Colonic mucosa (tissue), 4 donors: Measurements from ENCODE around the gene ZFAND3. TPM values are rescaled to one million over a fixed set of nuclear protein-coding genes. Genes with fewer than 3 reads are reported as not detected.

Experiments
- DNase-seq: peaks from one replicate; pipeline ENCODE4 v3.0.0-alpha.2; 2020
- H3K27ac ChIP-seq: fragments of 200-600 bp; one replicate; pipeline ENCODE4 v1.8.0; 2021
- H3K27me3 ChIP-seq: fragments of 200-600 bp; one replicate; pipeline ENCODE4 v1.8.0; 2021
- H3K36me3 ChIP-seq: fragments of 200-600 bp; one replicate; pipeline ENCODE4 v1.8.0; 2021
- H3K4me1 ChIP-seq: fragments of 200-600 bp; one replicate; pipeline ENCODE4 v1.8.0; 2021; ENCODE audit warnings: mild to moderate bottlenecking
- H3K4me3 ChIP-seq: fragments of 200-600 bp; one replicate; pipeline ENCODE4 v1.8.0; 2021
- H3K9ac ChIP-seq, 2 donors: one replicate each; pipeline ENCODE4 v1.7.0; 2013; ENCODE audit warnings: control low read depth in 2 of 2, low read depth in 2 of 2, low read length in 2 of 2
- H3K9me3 ChIP-seq: fragments of 200-600 bp; one replicate; pipeline ENCODE4 v1.8.0; 2021
- intact Hi-C: fragments of 100-400 bp; cut with DNase I; formaldehyde crosslinking; loops from one replicate; pipeline ENCODE4 v1.14.1; 2022
- total RNA-seq, 2 donors: library from RNA; stranded (reverse); fragmentation: NEBNext Ultra II Directional in 1 of 2; extraction: Animal tissue kit (Norgen Biotek cat#: 25700) in 1 of 2; gene quantifications; one replicate each; pipeline ENCODE4 v1.2.1, GENCODE V29; 2021
- TF ChIP-seq, protein P1 (sequence below): fragments of 200-600 bp; IDR thresholded peaks from one replicate; pipeline ENCODE4 v1.8.0; 2022; ENCODE audit warnings: antibody characterized with exemption, mild to moderate bottlenecking
- donor health status: healthy.
- donor health status: DM: no; HTN: no; CAD: no.
- donor health status: DM: no; HTN: no; CAD: no.

The ZFAND3 gene
- total RNA-seq, 2 donors from 2014 or later, result 42.0 to 96.8 TPM

DNA sequence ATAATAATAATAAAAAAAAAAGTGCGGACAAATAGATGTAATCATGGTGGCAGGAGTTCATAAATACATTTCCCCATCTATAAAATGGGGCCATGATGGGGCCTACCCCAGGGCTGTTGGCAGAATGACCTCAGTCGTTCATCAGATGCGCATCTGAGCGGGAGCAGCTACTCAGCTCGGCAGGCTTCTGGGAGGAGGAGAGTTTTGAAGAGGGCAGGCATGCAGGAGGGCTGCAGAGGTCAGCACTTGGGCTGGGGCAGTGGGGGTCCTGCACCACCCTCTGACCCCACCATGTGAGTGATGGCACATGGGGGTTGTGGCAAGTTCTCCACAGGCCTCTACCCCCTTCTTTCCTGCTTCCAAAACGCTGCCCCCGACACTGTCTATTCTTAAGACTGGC lies 373.5 kb downstream of the ZFAND3 start:
- no peak for DNase-seq
- no peak overlapping the region for H3K27ac ChIP-seq
- no peaks in the 10 kb centered on the region for H3K27me3 ChIP-seq
- H3K9ac ChIP-seq, result no peak overlapping the region
- no peak overlapping the region for H3K4me3 ChIP-seq
- no peaks in the 10 kb centered on the region for H3K4me1 ChIP-seq
- H3K9me3 ChIP-seq, result no peaks in the 10 kb centered on the region
- H3K36me3 ChIP-seq, result no peaks in the 10 kb centered on the region
- TF ChIP-seq, protein P1, sequence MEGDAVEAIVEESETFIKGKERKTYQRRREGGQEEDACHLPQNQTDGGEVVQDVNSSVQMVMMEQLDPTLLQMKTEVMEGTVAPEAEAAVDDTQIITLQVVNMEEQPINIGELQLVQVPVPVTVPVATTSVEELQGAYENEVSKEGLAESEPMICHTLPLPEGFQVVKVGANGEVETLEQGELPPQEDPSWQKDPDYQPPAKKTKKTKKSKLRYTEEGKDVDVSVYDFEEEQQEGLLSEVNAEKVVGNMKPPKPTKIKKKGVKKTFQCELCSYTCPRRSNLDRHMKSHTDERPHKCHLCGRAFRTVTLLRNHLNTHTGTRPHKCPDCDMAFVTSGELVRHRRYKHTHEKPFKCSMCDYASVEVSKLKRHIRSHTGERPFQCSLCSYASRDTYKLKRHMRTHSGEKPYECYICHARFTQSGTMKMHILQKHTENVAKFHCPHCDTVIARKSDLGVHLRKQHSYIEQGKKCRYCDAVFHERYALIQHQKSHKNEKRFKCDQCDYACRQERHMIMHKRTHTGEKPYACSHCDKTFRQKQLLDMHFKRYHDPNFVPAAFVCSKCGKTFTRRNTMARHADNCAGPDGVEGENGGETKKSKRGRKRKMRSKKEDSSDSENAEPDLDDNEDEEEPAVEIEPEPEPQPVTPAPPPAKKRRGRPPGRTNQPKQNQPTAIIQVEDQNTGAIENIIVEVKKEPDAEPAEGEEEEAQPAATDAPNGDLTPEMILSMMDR, result no peak
- intact Hi-C loops, result no loop called here

DNA sequence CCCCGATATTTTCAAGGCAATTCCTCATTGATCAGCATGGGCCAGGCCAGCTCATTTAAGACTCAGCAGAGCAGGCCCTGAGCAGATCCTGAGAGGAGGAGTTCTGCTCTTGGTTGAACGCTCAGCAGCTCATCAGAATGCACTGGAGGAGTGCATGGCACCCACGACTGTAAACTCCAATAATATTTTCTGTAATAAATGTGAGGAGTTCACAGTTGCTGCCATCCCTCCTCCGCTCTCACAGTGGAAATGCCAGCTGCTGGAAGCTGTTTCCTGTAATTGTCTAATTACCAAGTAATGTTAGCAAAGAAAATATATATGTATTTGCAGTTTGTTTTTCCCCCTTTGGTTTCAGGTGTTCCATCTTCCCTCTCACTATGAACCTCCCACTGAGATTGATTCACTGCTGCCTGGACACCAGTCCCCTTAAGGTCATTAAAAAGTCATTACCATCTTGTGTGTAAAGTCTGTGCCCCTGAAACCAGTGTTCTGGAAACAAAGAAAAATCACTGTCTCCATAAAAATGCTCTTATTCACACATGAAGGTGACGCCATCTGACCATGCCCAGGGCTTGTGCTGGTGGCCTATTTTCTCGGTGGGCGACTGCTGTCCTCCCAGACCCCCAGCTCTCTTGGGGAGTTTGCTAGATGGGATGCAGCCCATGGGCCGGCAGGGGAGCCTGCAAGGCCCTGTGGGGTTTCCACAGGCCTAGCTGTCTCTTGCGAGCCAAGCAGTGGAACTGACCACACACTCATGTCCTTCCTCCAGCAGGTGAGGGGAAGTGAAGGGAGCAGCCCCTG lies 374.2 kb downstream of the ZFAND3 start:
- Histone ChIP-seq H3K4me3 (no peak overlapping the region), H3K9ac (no peak overlapping the region), H3K36me3 (no peaks in the 10 kb centered on the region), H3K9me3 (no peaks in the 10 kb centered on the region), H3K4me1 (no peaks in the 10 kb centered on the region), H3K27me3 (no peaks in the 10 kb centered on the region), H3K27ac (no peak overlapping the region)
- intact Hi-C loops, result no loop called here
- no peak for DNase-seq
- TF ChIP-seq, protein P1, result no peak

- no peak overlapping the region for H3K27ac ChIP-seq
- H3K4me3 ChIP-seq, result no peak overlapping the region
- no peaks in the 10 kb centered on the region for H3K36me3 ChIP-seq
- TF ChIP-seq, protein P1, result no peak
- DNase-seq, result no peak
- H3K27me3 ChIP-seq, result no peaks in the 10 kb centered on the region
- H3K9ac ChIP-seq, result no peak overlapping the region
- intact Hi-C loops, result no loop called here
- H3K9me3 ChIP-seq, result no peaks in the 10 kb centered on the region
- H3K4me1 ChIP-seq, result no peaks in the 10 kb centered on the region
These were observed 374.7 kb downstream of the ZFAND3 start for GRCh38 chr6:38194282-38194572.

DNA sequence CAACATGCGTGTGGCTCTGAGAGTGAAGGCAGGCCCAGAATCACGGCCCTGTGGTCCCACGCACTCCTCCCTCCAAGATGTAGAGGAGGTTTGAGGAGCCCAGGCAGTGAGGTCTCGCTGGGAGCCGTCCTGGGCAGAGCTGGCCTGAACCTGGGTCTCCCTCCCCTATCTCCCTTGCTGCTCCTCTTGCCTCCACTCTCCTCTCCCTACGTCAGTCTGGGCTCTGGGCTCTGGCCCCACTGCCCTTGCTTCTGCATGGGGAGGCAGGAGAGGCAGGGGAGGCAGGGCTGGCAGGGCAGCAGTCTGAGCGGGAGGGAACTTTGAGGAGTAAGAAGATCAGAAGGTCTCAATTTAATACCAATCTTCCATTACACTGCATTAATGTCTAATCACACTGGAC lies 375.1 kb downstream of the ZFAND3 start:
- intact Hi-C loops, result no loop called here
- DNase-seq, result no peak
- TF ChIP-seq, protein P1, result no peak
- H3K27ac ChIP-seq, result no peak overlapping the region
- no peaks in the 10 kb centered on the region for H3K27me3 ChIP-seq
- H3K36me3 ChIP-seq, result no peaks in the 10 kb centered on the region
- no peaks in the 10 kb centered on the region for H3K4me1 ChIP-seq
- H3K9ac ChIP-seq, result no peak overlapping the region
- H3K9me3 ChIP-seq, result no peaks in the 10 kb centered on the region
- H3K4me3 ChIP-seq, result no peak overlapping the region

- H3K36me3 ChIP-seq, result no peaks in the 10 kb centered on the region
- no peaks in the 10 kb centered on the region for H3K4me1 ChIP-seq
- H3K27ac ChIP-seq, result no peak overlapping the region
- intact Hi-C loops, result no loop called here
- H3K27me3 ChIP-seq, result no peaks in the 10 kb centered on the region
- DNase-seq, result no peak
- H3K9me3 ChIP-seq, result no peaks in the 10 kb centered on the region
- TF ChIP-seq, protein P1, result no peak
- H3K4me3 ChIP-seq, result no peak overlapping the region
- no peak overlapping the region for H3K9ac ChIP-seq
These were observed 375.6 kb downstream of the ZFAND3 start for GRCh38 chr6:38195113-38195635.
